Activated naive CD8-positive, alpha-beta T cell (primary cell): ENCODE data around the gene CLEC16A.
A peak's percentile ranks its signal among the peaks of the same experiment; 100 is the strongest.
"Not testable (repeated sequence)": the region's sequence is repeated elsewhere in the genome, so short reads cannot be mapped to it uniquely, and the experiment has no call there.

Experiments
- H3K27ac Mint-ChIP-seq: one replicate; pipeline ENCODE4 v1.8.0; 2021; ENCODE audit warnings: mixed read lengths
- H3K27me3 Mint-ChIP-seq: one replicate; pipeline ENCODE4 v1.8.0; 2021; ENCODE audit warnings: mixed read lengths
- H3K36me3 Mint-ChIP-seq: one replicate; pipeline ENCODE4 v1.8.0; 2021; ENCODE audit warnings: mixed read lengths
- H3K4me1 Mint-ChIP-seq: one replicate; pipeline ENCODE4 v1.8.0; 2021; ENCODE audit warnings: low read depth, mixed read lengths
- H3K4me3 Mint-ChIP-seq: one replicate; pipeline ENCODE4 v1.8.0; 2021; ENCODE audit warnings: mild to moderate bottlenecking, mixed read lengths
- H3K9me3 Mint-ChIP-seq: one replicate; pipeline ENCODE4 v1.8.0; 2021; ENCODE audit warnings: low read depth, mixed read lengths

Gene CLEC16A

DNA sequence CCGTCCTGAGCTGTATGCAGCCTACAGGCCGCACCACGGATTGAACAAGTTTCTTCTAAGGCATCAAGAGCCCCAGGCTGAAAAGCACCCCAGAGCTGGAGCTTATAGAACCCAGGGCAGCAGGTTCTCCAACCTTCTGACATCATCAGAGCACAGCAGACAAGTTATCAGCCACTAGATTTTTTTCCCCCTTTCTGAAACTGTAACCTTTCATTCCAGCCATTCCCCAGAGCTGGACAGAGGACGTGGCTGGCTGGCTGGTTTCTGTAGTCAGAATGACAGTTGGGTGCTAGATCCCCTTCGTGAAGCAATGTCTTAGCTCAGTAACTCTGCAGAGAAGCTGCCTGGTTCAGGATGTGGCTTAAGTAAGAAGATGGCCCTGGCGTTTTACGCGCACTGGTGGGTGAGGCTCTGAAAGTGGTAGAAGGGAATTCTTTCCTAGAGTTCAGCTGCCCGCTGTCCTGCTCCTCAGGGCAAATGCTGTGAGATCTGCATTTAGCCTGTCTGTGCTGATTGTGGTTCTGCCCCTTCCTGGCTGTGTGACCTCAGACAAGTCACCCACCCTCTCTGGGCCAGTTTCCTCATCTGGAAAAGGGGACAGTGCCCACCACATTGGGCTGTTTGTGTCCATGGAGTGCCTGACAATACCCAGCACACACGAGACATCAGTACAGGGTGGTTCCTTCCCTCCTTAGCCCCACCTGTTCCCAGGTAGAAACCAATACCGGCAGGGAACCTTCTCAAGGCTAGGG, 11.2 kb upstream of the CLEC16A start:
- Mint-ChIP-seq H3K4me3 (no peak overlapping the region), H3K4me1 (peaks cover 47% of the 10 kb centered on the region), H3K27me3 (no peaks in the 10 kb centered on the region), H3K36me3 (peaks cover 4% of the 10 kb centered on the region), H3K9me3 (no peaks in the 10 kb centered on the region), H3K27ac (no peak overlapping the region)

DNA sequence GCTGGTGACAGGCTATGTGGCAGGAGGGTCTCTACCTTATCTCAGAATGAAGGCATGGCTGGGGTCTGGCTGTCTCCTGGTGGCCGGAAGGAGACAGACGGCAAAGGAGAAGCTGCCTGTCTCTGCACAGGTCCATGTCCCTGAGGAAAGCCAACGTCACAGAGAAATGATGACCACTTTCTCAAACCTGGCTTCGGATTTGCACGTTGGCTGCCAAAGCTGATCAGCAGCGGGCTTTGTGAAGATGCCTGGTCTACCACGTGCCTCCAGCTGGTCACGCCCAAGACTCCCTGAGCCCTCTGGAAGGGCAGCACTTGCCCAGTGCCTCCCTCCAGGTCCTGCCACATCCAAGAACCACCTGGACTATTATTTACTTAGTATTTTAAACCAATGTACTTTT, 10.5 kb upstream of the CLEC16A start:
- Mint-ChIP-seq H3K27ac (peak overlapping the region; percentile 64), H3K9me3 (no peaks in the 10 kb centered on the region), H3K27me3 (no peaks in the 10 kb centered on the region), H3K36me3 (peaks cover 4% of the 10 kb centered on the region), H3K4me3 (no peak overlapping the region), H3K4me1 (peaks cover 54% of the 10 kb centered on the region)

DNA sequence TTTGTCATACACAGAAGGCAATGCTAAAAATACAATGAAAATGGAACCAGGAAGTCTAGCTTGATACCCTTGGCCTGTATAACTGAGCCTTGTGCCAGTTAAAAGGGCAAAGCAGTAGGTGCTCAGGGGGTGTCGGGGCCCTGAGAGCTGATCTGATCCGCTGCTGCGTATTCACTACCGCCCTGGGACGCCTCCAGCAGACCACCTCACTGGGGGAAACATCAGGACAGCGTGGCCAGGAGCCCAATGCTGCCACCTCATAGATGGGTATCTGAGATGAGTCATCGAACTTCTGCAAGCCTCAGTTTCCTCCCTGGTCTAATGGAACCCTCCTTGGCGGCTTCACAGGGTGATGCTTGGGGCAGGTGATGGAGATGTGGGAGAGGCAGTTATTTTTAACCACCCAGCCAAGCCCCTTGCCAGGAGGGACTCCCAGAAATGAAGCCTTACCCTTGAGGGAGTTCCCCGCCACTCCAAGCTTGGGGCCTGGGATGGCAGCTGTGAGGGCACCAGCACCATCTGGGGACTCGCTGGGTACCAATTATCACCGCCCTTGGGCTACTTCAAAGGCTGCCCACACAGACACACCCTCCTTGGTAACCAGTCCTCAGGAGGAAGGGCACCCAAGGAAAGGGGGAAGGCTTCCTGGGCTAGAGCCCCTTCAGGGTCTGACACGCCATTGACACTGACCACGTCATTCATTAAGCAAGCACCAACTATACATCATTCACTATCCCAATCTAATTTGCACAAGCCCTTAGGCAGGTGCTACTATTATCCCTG, 9.8 kb upstream of the CLEC16A start:
- Mint-ChIP-seq H3K27ac (no peak overlapping the region), H3K27me3 (no peaks in the 10 kb centered on the region), H3K4me3 (no peak overlapping the region), H3K9me3 (no peaks in the 10 kb centered on the region), H3K4me1 (peaks cover 61% of the 10 kb centered on the region), H3K36me3 (peaks cover 6% of the 10 kb centered on the region)

DNA sequence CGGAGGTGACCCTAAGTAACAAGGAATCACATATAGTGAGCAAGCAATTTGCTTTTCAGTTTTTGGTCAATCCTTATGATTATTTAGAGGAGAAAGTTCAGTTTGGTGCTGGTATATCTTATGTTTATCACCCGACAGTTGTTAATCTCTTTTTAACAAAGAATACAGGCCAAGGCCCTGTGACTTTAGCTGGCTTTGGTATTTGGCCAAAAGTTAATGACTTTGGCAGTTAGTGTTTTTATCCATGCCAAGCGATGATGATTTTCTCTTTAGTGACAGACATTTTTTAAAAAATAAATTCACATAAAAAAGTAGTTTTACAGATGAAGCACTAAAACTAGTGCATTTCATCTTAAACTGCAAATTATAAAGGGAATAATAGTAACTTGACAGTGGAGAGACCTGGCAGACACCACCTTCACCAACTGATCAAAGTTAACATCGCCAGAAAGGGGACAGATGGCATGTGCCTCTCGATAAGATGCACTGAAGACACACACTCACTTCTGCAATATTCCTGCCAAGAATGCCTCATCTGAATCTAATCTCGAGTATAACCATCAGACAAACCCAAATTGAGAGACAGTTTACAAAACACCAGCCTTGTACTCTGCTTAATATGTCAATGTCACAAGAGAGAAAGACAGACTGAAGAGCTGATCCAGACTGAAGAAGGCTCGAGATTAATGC, 9.0 kb upstream of the CLEC16A start:
- Mint-ChIP-seq H3K9me3 (no peaks in the 10 kb centered on the region), H3K4me3 (peak overlapping the region; percentile 62), H3K27me3 (no peaks in the 10 kb centered on the region), H3K36me3 (peaks cover 9% of the 10 kb centered on the region), H3K4me1 (peaks cover 69% of the 10 kb centered on the region), H3K27ac (no peak overlapping the region)

DNA sequence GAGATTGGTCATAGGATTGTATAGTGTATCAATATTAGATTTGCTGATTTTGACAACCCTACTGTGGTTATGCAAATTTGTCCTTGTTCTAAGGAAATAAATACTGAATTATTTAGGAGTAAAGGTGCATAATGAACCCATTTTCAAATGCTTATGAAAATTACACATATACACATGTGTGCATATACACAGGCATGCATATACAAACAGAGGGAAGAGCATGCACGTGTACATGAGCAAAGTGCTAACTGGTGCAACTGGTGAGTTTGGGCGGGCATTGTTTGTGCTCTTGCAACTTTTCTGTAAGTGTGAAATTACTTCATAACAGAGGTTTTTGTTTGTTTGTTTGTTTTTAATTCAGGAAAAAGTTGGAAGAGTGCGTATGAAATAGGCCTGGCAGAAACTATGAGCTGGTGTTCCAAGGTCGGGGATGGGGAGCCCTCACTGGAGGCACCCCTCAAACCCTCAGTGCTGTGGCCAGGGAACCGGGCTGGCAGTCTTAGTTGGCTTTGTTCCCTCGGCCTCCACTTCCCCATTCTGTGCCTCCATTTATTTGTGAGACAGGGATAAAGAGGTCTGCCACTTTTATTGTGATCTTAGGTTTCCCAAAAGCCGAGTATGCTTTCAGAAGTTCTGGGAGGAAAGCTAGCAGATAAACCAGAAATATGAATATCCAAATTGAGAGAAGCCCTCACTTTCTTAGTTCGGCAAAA, 7.9 kb upstream of the CLEC16A start:
- peaks cover 73% of the 10 kb centered on the region for H3K4me1 Mint-ChIP-seq
- H3K4me3 Mint-ChIP-seq, result peak overlapping the region; percentile 95
- no peaks in the 10 kb centered on the region for H3K9me3 Mint-ChIP-seq
- H3K36me3 Mint-ChIP-seq, result peaks cover 12% of the 10 kb centered on the region
- H3K27me3 Mint-ChIP-seq, result no peaks in the 10 kb centered on the region
- H3K27ac Mint-ChIP-seq, result no peak overlapping the region

DNA sequence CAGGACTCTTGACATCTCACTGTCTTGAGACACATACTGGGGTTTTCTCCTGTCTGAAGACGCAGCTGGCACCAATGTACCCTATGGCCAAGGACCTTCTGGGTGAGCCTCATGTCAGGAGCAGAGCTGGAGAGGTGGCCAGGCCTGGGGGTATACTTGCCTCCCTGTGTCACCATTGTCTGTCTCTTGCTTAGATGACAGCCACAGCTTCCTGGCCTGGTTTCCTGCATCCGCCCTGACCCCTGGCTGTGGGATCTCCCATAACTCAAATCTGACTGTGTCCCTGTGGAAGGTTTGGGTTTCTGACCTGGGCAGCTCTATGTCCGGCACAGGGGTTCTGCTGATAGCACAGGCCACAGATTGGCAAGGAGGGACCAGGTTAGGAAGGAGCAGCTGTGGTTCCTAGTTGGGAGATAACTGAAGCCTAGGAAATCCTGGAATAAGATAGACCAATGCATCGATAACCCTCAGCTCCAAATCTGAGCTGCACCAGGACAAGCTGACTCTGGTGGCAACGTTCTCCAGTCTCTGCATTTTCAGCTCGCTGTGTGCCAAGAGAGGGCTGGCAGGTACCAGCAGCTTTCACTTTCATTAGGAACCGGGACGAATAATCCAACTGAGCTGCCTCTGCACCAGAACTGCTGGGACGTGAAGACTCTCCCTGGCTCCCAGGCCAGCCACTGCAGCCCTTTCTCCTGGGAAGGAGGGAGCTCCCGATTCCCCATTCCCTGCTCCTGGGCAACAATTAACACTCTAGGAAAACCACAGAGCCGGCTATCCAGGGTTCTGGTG, 7.1 kb upstream of the CLEC16A start:
- Mint-ChIP-seq H3K4me3 (peak overlapping the region; percentile 95), H3K36me3 (peaks cover 12% of the 10 kb centered on the region), H3K4me1 (peaks cover 73% of the 10 kb centered on the region), H3K9me3 (no peaks in the 10 kb centered on the region), H3K27me3 (no peaks in the 10 kb centered on the region), H3K27ac (no peak overlapping the region)

DNA sequence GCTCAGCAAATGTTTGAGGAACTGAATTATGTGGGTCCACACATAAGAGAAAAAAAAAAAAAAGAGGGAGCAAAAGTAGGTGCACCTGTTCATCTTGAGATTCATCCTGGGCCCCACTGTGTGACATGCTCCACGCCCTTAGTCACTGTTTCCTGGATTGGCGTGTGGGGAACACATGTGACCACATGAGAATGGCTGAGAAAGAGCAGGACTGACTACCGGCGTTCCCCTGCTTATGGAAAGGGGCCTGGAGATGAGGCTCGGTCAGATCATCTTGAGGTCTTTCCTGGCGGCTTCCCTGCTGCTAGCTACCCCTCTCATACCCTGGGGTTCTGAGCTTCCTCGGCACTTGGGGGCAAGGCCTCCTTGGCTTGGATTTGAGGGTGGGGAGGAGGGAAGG, 6.0 kb upstream of the CLEC16A start:
- H3K4me3 Mint-ChIP-seq, result peak overlapping the region; percentile 95
- H3K9me3 Mint-ChIP-seq, result no peaks in the 10 kb centered on the region
- peaks cover 77% of the 10 kb centered on the region for H3K4me1 Mint-ChIP-seq
- H3K27me3 Mint-ChIP-seq, result no peaks in the 10 kb centered on the region
- peaks cover 12% of the 10 kb centered on the region for H3K36me3 Mint-ChIP-seq
- H3K27ac Mint-ChIP-seq, result peak overlapping the region; percentile 18

DNA sequence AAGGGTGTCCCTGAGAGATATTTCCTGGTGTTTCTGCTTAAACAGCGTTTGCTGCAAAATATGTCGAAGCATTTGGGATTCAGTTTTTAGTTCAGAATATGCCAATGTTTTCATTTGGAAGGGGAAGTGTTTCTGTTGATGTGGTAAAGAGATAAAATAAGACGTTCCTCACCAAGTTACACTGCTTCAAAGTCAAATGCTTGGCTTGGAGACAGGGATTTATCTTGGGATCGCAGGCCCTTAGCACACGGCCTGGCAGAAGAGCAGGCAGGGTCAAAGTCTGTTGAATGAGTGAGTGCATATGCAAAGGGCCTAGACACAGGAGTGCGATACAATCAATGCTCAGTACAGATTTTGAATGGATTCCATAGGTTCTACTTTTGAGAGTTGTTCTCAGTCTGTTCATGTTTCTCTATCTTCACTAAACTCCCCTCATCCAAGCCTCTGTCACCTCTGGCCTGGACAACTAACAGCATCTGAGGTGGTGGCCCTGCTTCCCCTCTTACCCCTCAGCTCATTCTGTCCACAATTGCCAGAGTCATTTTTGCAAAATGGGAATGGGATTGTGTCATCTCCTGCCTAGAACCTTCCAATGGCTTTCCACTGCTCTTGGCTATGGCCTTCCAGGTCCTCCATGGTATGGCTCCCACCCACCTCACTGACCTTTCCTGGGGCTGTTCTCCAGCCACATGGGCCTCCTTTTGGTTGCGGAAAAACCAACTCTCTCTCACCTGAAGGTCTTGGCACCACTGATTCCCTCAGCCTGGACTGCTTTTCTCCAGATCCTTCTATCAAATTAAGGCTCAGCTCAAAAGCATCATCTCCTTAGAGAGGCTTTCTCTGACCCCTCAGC, 5.3 kb upstream of the CLEC16A start:
- Mint-ChIP-seq H3K27ac (no peak overlapping the region), H3K4me1 (peaks cover 78% of the 10 kb centered on the region), H3K4me3 (peak overlapping the region; percentile 95), H3K36me3 (peaks cover 12% of the 10 kb centered on the region), H3K27me3 (no peaks in the 10 kb centered on the region), H3K9me3 (no peaks in the 10 kb centered on the region)

DNA sequence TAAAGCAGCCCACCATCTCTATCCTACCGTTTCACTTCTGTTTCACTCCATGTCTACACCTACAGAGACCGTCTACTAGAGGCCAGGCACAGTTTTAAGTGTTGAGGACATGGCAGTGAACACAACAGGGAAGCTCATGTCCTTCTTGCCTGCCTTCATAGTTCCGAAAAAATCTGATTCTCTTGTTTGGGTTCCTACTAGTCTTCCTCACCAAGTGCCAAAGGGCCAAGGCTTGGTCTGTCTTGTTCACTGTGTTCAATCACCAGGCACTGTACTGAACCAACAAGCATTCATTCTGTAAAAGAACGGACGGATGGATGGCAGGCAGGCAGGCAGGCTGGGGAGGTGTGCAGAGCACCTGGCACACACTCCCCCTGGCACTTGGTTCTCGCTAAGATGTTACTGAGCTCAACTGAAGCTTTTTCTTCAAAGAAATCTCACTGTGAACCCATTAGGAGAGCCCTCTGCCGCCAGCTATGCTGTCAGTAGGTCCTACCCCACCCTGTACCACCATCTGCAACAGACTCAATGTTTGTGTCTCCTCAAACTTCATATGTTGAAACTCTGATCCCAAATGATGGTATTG, 4.6 kb upstream of the CLEC16A start:
- peak overlapping the region; percentile 95 for H3K4me3 Mint-ChIP-seq
- H3K4me1 Mint-ChIP-seq, result peaks cover 75% of the 10 kb centered on the region
- peak overlapping the region; percentile 79 for H3K27ac Mint-ChIP-seq
- H3K36me3 Mint-ChIP-seq, result peaks cover 12% of the 10 kb centered on the region
- H3K9me3 Mint-ChIP-seq, result no peaks in the 10 kb centered on the region
- no peaks in the 10 kb centered on the region for H3K27me3 Mint-ChIP-seq

DNA sequence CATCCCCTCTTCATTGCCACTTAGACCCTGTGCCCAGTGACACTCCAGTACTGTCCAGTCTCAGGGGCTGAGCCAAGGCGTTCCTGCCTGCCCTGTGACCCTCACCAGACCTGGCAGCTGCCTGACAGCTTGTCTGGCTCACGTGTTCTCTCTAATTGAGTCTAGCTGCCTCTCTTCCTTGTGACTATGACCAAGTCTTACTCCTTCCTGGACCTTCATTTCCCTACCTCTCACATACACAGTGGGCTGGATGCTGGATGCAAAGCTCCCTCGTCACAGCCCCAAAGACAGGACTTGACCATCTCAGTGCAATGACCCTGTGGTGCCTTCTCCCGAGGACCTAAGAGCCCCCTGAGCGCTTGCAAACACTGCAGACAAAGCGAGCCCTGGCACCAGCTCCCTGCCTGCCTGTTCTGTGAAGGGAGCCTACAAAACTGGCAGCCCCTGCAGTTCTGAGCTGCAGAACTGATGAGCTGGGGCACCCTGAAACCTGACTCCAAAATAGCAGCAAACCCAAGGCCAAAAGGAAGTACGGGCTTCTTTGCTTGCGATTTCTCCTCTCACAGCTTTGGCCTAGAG, 3.8 kb upstream of the CLEC16A start:
- Mint-ChIP-seq H3K27ac (peak overlapping the region; percentile 79), H3K4me1 (peaks cover 75% of the 10 kb centered on the region), H3K36me3 (peaks cover 12% of the 10 kb centered on the region), H3K27me3 (no peaks in the 10 kb centered on the region), H3K4me3 (peak overlapping the region; percentile 95), H3K9me3 (no peaks in the 10 kb centered on the region)

DNA sequence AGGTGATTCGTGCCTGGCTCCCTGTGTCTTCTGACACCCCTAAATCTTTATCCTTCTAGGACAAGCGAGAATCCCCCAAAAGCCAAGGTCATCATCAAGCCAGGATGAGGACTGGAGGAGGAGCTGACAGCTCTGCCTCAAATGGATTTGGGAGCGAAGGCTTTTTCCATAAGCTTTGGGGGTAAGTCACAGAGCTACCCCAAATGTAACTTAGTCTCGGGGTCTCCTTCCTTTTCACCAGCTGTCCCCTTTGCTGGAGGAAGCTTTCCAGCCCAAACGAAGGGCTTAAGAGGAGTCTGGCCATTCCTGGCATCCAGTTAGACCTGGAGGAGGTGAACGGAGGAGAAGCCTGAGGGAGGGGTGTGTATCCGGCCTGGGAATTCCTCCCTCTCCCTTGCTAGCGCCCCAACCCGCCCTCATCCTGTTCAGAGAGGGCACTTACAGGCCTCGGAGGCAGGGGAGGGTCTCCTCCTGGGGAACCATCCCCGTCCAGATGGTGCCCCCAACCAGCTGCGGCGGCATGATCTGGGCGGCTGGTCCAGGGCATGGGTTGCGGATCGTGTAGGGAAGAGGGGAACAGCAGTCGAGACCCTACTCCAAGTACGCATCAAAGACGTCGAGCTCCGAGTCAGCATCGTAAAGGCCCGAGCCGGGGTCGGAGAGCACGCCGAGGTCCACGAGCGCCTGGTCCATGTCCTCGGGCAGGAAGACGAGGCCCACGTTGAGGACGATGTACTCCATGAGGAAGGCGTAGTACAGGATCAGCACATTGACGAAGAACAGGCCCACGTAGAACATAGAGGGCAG, 3.0 kb upstream of the CLEC16A start:
- Mint-ChIP-seq H3K27me3 (no peaks in the 10 kb centered on the region), H3K4me1 (peaks cover 76% of the 10 kb centered on the region), H3K9me3 (no peaks in the 10 kb centered on the region), H3K4me3 (peak overlapping the region; percentile 95), H3K27ac (peak overlapping the region; percentile 79), H3K36me3 (peaks cover 9% of the 10 kb centered on the region)

DNA sequence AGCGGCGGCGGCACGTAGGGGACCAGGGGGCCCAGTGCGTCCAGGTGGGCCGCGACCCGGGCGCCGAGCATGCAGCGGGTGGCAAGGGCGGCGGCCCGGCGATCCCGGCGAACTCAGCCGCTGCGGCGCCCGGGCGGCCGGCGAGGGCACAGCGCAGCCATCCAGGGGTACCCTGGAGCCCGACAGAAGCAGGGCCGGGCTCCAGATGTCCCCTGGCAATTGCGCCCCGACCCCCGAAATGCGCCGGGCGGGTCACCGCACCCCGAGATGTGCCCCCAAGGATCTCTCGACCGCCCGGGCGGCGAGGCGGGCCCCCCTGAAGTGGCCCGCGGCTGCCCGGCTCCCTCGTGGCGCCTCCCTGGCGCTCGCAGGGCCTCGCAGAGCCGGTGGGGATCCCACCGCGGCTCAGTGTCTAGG, 2.4 kb upstream of the CLEC16A start:
- H3K4me3 Mint-ChIP-seq, result peak overlapping the region; percentile 95
- not testable (repeated sequence) for H3K27me3 Mint-ChIP-seq, H3K9me3 Mint-ChIP-seq, H3K36me3 Mint-ChIP-seq, H3K27ac Mint-ChIP-seq
- H3K4me1 Mint-ChIP-seq, result peaks cover 75% of the 10 kb centered on the region
